Activated CD8-positive, alpha-beta T cell treated with anti-CD3 and anti-CD28 coated beads for 36 hours (primary cell): ENCODE results near the gene KREMEN2. TPM values are rescaled to one million over a fixed set of nuclear protein-coding genes. Genes with fewer than 3 reads are reported as not detected.

Source experiments
- ATAC-seq: fragments of 200-7000 bp; cut with Tn5 transposase; one replicate; pipeline ENCODE4 v1.10.0; 2021; ENCODE audit warnings: mild to moderate bottlenecking, moderate library complexity
- CTCF ChIA-PET: fragments of 350-600 bp; sonication (Branson Sonifier 250); formaldehyde crosslinking; loops from one replicate; lab custom pipeline; 2021; ENCODE audit warnings: antibody characterized with exemption; lab: Charles Lee
- POLR2A ChIA-PET: fragments of 350-600 bp; sonication (Branson Sonifier 250); formaldehyde crosslinking; loops from one replicate; lab custom pipeline; 2021; ENCODE audit warnings: antibody characterized with exemption; lab: Charles Lee
- DNase-seq: peaks from one replicate; pipeline ENCODE4 v3.0.0-alpha.2; 2020
- H3K27ac Mint-ChIP-seq: one replicate; pipeline ENCODE4 v1.8.0; 2021; ENCODE audit warnings: mild to moderate bottlenecking, mixed read lengths
- H3K27me3 Mint-ChIP-seq: one replicate; pipeline ENCODE4 v1.8.0; 2021; ENCODE audit warnings: mixed read lengths
- H3K36me3 Mint-ChIP-seq: one replicate; pipeline ENCODE4 v1.8.0; 2021; ENCODE audit warnings: low read depth, mixed read lengths
- H3K4me1 Mint-ChIP-seq: one replicate; pipeline ENCODE4 v1.8.0; 2021; ENCODE audit warnings: low read depth, mixed read lengths
- H3K4me3 Mint-ChIP-seq: one replicate; pipeline ENCODE4 v1.8.0; 2021; ENCODE audit warnings: mild to moderate bottlenecking, moderate library complexity, mixed read lengths
- H3K9me3 Mint-ChIP-seq: one replicate; pipeline ENCODE4 v1.8.0; 2021; ENCODE audit warnings: mixed read lengths
- CTCF ChIP-seq: fragments of 200-600 bp; IDR thresholded peaks from one replicate; pipeline ENCODE4 v1.8.0; 2022; ENCODE audit warnings: antibody characterized with exemption, mild to moderate bottlenecking
- intact Hi-C: fragments of 100-400 bp; cut with micrococcal nuclease; formaldehyde crosslinking; loops from one replicate; pipeline ENCODE4 v1.10.0; 2022
- total RNA-seq, 2 experiments: library from RNA; stranded (reverse); gene quantifications; one replicate each; pipeline ENCODE4 v1.2.3, GENCODE V29; 2021

Gene KREMEN2
- total RNA-seq, 2 experiments from 2014 or later, result 0.22 TPM; not detected in 1

- ATAC-seq, result peak; percentile 62
- ChIA-PET POLR2A (no interaction called here), CTCF (interaction anchor here (1.0 to 2.6 kb wide), 9 partner anchors 14 to 58 kb away, joined by 3 to 14 read pairs (median 7); partner anchors contain the start of genes KREMEN2 and PAQR4)
- intact Hi-C loops, result no loop called here
- Mint-ChIP-seq H3K9me3 (no peaks in the 10 kb centered on the region), H3K27ac (no peak overlapping the region), H3K27me3 (no peaks in the 10 kb centered on the region), H3K36me3 (peaks cover 4% of the 10 kb centered on the region), H3K4me3 (peak overlapping the region; percentile 27), H3K4me1 (peaks cover 9% of the 10 kb centered on the region)
- TF ChIP-seq CTCF, result peak; percentile 97
- peak; percentile 82 for DNase-seq
Observed at GRCh38 chr16:2983706-2984136, 19.6 kb downstream of the KREMEN2 start.

GRCh38 chr16:2985462-2985861 is 21.4 kb downstream of the KREMEN2 start:
- intact Hi-C loops, result no loop called here
- H3K27me3 Mint-ChIP-seq, result no peaks in the 10 kb centered on the region
- no peak for TF ChIP-seq CTCF
- CTCF ChIA-PET, result interaction anchor here (1.4 to 2.3 kb wide), 2 partner anchors 16 to 43 kb away, joined by 7 to 14 read pairs; partner anchors contain the start of gene PAQR4
- no peak for ATAC-seq
- no peak for DNase-seq
- POLR2A ChIA-PET, result no interaction called here
- no peak overlapping the region for H3K27ac Mint-ChIP-seq
- H3K36me3 Mint-ChIP-seq, result no peaks in the 10 kb centered on the region
- no peak overlapping the region for H3K4me3 Mint-ChIP-seq
- no peaks in the 10 kb centered on the region for H3K9me3 Mint-ChIP-seq
- H3K4me1 Mint-ChIP-seq, result peaks cover 6% of the 10 kb centered on the region

GRCh38 chr16:2985893-2986355 is 21.8 kb downstream of the KREMEN2 start:
- DNase-seq (no peak), ATAC-seq (no peak)
- no peak overlapping the region for H3K27ac Mint-ChIP-seq
- H3K36me3 Mint-ChIP-seq, result no peaks in the 10 kb centered on the region
- ChIA-PET CTCF (interaction anchor here (2.3 kb wide), 1 partner anchor 43 kb away, joined by 14 read pairs; no protein-coding TSS in a partner anchor), POLR2A (no interaction called here)
- intact Hi-C loops, result no loop called here
- peaks cover 6% of the 10 kb centered on the region for H3K4me1 Mint-ChIP-seq
- no peaks in the 10 kb centered on the region for H3K27me3 Mint-ChIP-seq
- no peak for TF ChIP-seq CTCF
- H3K9me3 Mint-ChIP-seq, result no peaks in the 10 kb centered on the region
- no peak overlapping the region for H3K4me3 Mint-ChIP-seq

- ChIA-PET CTCF (interaction anchor here (1.5 kb wide), 1 partner anchor 45 kb away, joined by 4 read pairs; no protein-coding TSS in a partner anchor), POLR2A (no interaction called here)
- DNase-seq, result no peak
- no peaks in the 10 kb centered on the region for H3K36me3 Mint-ChIP-seq
- H3K27me3 Mint-ChIP-seq, result no peaks in the 10 kb centered on the region
- no peaks in the 10 kb centered on the region for H3K9me3 Mint-ChIP-seq
- ATAC-seq, result no peak
- no peak overlapping the region for H3K4me3 Mint-ChIP-seq
- intact Hi-C loops, result no loop called here
- H3K27ac Mint-ChIP-seq, result no peak overlapping the region
- no peak for TF ChIP-seq CTCF
- peaks cover 5% of the 10 kb centered on the region for H3K4me1 Mint-ChIP-seq
Observed at GRCh38 chr16:2986623-2987188, 22.6 kb downstream of the KREMEN2 start.

GRCh38 chr16:2987286-2987685 is 23.2 kb downstream of the KREMEN2 start:
- TF ChIP-seq CTCF, result no peak
- Mint-ChIP-seq H3K27me3 (no peaks in the 10 kb centered on the region), H3K27ac (no peak overlapping the region), H3K36me3 (no peaks in the 10 kb centered on the region), H3K4me3 (no peak overlapping the region), H3K4me1 (peaks cover 4% of the 10 kb centered on the region), H3K9me3 (no peaks in the 10 kb centered on the region)
- no peak for ATAC-seq
- intact Hi-C loops, result no loop called here
- DNase-seq, result no peak
- CTCF ChIA-PET, result interaction anchor here (1.2 to 1.5 kb wide), 2 partner anchors 20 to 45 kb away, joined by 3 to 4 read pairs; no protein-coding TSS in a partner anchor
- POLR2A ChIA-PET, result no interaction called here
